NOMO-1 (cell line): Measurements from ENCODE around the gene NAMPT.
A peak's percentile ranks its signal among the peaks of the same experiment; 100 is the strongest.
"Not testable (repeated sequence)": the region's sequence is repeated elsewhere in the genome, so short reads cannot be mapped to it uniquely, and the experiment has no call there.

ENCODE experiments used
- DNase-seq, 2 experiments: peaks; one replicate each; lab custom pipeline; 2025; ENCODE audit not compliant: unreplicated experiment in 2 of 2; lab: John Stamatoyannopoulos, UW

Gene NAMPT

DNA sequence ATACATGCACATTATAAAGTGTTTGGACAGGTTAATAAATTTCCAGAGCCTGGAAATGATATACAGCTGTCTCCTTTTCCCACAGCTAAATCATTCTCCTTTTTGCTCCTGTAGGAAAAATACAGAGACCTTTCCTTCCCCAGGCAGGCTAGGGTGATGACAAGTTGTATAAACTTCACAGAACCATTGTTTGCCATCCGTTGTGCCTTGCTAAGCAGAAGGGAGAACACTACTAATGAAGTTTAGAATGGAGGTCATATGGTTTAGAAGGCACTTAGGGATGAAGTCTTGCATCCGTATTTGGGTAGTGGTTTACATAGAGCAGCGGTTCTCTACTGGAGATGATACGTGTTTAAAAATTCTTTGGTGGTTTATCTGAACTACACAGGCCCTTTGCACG lies 46.0 kb downstream of the NAMPT start:
- no peak for DNase-seq

DNA sequence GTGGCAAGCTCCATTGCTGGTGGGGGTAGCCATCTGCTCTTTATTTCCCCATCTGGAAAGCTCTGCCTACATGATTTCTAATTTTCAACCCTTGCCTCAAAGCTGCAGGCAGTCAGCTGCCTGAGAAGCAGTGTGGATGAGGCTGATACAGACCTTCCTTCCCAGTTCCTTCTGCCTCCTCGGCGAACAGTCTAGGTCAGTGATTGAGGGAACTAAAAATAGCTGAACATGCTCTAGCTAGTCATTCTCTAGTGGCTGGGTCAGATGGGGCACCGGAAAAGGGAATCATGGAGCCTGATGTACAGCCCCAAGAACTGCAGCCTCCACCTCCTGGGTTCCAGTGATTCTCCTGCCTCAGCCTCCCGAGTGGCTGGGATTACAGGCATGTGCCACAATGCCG lies 48.7 kb downstream of the NAMPT start:
- DNase-seq, result no peak

DNA sequence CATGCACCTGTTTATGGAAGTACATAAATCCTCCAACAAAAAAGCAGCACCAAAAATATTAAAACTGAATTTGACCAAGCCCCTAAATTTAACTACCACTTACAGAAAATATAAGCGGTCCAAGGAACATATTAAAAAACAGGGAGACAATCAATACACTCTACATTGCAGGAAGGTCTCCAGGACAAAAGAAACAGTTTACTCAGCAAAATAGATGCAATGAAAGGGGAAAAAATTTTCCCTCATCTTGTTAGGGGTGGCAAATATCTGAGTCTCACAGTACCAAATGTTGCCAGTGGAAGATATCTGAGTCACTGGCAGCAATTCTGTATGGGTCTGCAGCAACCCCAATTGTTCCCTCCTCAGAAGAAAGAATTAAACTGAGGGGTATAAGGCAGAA lies 50.4 kb downstream of the NAMPT start:
- no peak for DNase-seq

DNA sequence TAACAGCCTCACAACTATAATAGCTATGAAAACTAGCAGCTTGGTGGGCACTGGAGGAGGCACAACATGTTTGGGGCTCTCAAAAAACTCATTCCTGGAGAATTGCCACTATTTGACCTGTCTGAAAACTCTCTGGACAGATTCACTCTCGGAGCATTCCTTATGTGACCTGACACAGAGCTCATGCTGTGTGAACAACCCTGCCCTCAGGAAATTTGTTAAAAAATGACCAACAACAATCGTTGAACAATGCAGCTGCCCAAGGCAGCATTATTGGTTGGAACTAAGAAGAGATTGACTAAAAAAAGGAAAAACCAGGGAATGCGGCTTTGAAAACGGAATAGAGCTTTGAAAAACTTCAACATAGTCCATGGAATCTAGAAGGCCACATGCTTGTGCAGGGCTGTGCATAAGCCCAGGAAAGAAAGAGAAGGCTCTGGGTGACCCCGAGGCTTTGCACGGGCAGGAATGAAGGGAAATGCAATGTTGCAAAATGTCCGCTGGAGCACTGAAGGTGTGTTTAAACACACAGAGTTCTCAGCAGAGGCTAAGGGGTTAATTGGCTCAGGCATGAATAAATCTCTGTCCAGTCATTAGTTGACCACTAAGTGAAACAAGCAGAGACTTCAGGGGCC lies 52.8 kb downstream of the NAMPT start:
- DNase-seq, result no peak

DNA sequence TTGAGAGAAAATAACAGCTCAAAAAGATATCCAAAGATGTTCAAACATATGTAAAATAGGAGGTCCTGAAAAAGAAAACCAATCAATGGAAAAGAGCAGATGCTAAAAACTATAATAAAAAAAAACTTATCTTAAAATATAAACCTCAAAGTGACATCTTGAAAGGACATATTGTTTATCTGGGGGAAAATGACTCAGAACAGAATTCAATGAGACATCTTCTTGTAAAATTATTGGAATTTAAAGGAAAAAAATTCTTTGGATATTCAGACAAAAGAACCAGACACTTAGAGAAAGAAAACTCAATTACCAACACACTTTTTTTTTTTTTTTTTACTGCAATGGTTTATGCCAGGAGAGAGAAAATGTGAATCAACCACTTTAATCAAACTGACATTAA lies 58.9 kb downstream of the NAMPT start:
- DNase-seq, result no peak

DNA sequence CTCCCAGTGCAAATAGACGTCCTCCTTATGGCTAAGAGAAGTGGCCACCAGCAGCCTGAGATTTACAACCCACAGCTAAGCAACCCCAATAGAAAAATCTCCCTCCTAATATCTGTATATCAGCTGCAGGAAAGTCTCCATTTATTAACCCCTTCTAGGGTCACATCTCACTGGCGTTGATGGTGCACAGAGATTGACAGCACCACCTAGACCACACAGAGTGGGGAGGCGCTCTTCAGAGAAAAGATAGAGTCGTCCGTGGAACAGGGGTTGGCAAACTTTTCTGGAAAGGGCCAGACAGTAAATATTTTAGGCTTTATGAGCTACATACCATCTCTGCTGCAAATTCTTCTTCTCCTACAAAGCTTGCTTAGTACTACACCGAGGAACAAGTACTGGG lies 60.0 kb downstream of the NAMPT start:
- no peak for DNase-seq

DNA sequence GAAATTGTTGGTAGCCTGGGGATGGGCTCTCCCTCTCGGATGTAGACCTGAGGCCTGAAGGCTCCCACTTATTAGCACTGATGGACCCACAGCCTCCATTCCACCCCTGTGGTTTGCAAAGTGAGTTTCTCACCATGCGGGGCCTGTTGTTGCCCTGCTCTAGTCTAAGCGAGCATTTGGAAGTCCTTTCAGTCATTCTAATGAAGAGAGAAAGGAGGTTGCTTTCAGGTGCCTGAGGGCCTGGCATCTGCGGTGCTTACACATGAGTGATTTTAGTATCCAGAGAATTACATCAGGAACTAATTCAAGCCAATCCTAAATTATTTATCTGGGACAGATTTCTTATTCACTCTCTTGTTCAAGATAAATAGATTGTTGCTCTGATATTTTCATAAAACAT lies 61.6 kb downstream of the NAMPT start:
- DNase-seq, result no peak

DNA sequence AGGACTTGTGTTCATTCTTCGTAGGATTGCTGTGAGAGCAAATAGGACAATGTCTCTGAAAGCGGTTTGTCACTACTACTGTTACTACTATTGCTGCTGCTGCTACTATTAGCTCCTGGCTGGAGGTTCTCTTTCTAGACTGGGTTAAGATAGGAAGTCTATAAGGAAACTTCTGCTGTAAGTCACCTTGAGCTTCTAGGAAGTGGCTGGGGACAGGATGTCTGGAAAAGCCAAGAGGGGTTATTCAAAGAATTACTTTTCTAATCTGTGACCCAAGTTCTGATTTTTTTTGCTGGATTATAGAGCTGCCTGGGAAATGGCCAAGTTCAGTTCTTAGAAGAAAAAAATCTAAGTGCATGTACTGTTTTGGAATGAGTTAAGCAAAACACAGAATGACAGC lies 62.2 kb downstream of the NAMPT start:
- no peak for DNase-seq

DNA sequence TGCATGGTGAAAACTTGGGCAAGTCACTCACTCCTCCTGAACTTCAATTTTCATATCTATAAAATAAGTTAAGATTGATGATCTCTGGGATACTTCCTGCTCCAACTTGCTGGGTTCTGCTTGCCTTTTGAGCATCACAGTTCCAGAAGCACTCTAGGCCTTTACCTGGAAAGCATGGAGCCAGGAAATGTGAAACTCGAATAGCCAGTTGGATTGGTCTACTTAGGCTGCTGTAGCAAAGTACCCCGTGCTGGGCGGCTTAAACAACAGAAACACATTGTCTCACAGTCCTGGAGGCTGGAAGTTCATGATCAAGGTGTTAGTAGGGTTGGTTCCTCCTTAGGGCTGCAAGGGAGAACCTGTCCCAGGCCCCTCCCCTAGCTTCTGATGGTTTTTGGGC lies 64.5 kb downstream of the NAMPT start:
- DNase-seq, result no peak

DNA sequence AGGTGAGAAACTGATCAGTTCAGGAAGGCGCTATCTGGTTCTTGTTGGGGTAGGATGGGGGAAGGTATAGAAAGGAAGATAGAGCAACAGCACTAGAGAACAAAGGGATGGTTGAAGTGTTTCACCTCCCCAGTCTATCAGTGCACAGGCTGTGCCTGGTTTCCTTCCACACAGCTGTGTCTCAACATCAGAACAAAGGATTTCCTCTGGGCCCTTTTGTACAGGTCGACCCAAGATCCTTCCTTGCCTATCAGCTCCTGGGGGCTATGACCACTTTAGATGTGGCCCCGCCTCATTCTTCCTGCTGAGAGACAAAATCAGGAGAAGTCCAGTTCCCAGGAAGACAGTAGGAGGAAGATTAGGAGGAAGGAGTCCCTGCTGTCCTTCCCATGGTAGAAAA lies 65.6 kb downstream of the NAMPT start:
- no peak for DNase-seq

DNA sequence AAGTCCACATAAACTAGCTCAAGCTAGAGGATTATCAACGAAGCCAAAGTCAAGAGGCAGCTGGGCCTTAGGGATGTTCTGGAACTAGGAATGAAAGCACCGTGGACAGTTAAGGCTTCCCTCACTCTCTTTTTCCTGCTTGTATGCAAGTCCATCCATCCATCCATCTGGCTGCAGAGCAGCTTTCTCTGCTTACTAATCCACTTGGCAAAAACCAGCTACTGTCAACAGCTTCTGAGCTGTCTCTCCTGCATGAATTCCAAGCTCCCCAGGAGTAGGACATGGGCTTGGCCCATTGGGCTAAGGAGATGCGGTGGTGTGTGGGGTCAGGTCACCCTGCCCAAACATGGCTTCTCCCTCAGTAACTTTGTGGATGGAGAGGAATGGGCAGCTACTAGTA lies 66.2 kb downstream of the NAMPT start:
- no peak for DNase-seq

DNA sequence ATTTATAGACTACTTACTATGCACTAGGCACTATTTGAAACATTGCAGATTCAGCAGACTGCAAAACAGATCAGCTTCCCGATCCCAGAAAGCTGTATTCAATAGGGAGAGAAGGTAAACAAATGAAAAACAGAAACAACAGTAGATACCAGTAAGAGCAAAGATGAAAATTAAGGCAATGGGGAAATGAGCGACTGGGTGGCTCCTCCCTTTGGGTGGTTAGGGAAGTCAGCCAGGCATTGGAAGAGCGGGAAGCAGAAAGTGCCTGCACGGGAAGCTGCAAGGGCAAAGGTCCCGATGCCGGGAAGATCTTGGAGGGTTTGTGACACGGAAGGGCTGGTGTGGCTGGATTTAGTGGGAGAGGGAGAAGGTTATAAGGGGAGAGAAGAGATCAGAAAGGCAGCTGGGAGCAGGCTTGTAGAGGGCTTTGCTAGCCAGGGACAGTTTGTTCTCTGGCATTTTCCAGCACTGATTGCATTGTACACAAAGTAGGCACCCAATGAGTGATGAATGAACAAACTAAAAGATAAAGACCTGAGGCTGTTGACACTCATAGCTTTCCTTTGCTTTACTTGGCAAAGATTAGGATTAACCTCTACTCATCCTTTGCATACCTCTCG lies 67.8 kb downstream of the NAMPT start:
- DNase-seq, result no peak

DNA sequence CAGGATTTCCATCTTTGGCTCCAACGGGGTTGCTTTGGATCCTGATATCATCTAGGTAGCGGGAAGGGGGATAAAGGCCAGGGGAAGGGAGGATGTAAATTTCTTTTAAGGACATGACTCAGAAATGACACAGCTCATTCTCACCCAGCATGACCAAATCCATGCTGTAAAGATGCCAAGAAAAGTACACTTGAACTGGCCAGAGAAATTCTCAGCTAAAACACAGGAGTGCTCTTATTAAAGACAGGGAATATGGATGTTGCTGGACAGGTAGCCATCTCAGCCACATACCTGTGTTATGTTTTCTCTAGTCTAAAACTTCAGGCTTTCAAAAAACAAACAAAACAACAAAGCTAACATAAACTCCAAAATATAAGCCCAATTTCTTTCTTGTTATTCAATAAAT lies 68.3 kb downstream of the NAMPT start:
- no peak for DNase-seq

DNA sequence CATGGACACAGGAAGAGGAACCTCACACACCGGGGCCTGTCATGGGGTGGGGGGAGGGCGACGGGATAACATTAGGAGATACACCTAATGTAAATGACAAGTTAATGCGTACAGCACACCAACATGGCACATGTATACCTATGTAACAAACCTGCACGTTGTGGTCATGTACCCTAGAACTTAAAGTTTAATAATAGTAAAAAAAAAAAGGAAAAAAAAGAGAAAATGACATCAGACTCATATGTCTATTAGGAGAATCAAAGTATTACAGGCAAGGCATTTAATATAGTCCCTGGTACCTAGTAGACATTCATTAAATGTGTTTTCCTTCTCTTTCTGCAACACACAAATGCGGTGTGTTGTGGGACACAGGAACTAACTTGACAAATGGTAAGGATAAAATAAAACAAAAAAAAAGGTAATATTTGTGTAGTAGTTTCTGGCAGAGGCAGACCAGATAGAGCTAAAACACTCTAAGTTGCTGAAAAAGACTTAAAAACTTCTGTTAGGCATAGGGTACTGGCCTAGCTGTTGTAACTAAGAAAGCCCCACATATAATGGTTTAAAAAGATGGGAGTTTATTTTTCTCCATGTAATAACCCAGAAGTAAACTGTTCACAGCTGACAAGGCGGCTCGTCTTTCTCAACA lies 68.8 kb downstream of the NAMPT start:
- DNase-seq, result no peak

DNA sequence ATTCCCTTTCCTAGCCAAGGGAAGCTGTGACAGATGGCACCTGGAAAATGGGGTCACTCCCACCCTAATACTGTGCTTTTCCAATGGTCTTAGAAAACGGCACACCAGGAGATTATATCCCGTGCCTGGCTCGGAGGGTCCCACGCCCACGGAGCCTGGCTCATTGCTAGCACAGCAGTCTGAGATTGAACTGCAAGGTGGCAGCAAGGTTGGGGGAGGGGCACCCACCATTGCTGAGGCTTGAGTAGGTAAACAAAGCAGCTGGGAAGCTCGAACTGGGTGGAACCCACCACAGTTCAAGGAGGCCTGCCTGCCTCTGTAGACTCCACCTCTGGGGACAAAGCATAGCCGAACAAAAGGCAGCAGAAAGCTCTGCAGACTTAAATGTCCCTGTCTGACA lies 75.8 kb downstream of the NAMPT start:
- not testable (repeated sequence) for DNase-seq

DNA sequence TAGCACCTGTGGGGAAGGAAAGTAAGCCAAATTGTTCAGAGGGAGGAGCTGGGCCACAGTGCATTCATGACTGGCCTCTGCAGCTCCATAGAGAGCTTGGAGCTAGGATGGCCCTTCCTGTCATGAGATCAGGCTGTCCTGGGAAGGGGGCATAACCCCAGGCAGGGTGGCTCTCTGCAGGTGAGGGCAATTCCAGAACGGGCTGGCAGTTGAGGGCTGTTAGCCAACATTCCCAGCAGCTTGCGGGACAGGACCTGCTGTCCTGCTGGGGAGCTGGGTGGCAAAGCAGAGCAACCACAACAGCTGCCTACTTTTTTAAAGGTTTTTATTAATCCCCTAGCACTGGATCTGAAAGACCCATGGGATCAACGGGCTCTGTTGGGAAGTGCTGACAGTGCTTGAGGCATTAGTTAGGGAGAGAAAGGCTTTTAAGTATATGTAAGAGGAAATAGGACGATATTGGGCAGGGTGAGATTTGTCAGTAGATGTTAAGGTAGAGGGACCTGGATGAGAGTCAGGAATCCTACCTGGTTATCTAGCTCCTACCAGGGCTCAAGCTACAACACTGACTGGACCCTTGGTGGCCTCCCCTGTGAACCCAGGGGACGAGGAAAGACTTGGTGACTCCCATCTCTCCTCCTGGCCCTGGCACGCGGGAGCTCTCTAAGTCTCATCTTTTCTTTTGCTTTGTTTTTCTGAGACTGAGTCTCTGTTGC lies 77.8 kb downstream of the NAMPT start:
- no peak for DNase-seq

DNA sequence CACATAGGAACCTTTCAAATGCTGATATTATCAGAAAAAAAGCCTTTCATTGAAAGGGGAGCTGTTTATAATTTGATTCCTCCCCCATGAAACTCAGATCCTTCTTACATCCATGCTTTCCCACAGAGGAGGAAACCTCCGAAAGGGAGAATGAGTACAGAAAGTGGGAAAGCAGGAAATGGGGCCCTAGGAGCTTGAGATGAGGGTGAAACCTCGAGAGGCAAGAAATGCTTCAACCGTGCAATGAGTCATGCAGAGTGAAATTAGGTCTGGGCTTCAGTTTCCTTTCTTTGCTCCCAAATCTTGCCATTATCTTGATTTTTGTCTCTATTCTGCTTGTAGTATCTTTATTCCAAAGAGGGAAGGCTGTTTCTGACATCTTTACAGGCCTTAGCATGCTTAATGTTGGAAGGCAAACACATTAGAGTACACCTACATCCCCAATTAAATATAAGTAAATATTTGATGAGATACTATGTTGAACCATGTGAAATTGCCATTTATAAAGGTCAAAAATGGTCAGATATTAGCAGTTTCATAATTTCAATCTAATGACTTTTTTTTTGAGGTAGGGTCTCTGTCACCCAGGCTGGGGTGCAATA lies 79.1 kb downstream of the NAMPT start:
- no peak for DNase-seq

DNA sequence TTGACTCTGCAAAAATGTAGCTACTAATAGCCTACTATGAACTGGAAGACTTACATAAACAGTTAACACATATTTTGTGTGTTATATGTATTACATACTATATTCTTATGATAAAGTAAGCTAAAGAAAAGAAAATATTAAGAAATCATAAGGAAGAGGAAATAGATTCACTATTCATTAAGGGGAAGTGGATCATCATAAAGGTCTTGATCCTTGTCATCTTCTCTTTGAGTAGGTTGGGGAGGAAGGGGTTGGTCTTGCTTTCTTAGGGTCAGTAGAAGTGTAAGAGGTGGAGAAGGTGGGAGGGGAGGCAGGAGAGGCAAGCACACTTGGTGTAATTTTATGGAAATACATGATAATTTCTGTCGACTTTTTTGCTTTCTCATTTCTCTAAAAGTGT lies 81.3 kb downstream of the NAMPT start:
- DNase-seq, result peak in 1 of 2 experiments; percentile 11

DNA sequence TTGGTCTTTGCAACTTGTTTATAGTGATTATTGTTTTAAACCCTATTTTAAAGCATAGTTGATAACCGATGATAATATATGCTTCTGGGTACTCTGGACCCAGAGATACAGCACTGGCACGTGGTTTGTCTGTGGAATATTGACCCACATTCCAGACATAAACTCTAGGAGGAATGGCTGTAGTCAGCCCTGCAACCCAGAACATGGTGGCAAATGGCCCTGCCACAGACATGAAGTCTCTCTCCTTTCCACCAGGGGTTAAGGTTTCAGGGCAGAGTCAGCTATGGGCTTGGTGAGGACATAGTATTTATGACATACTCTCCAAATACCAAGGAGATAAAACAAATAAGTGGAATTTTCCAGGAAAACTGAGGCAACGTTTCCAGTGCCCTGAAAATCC lies 83.6 kb downstream of the NAMPT start:
- DNase-seq, result no peak

DNA sequence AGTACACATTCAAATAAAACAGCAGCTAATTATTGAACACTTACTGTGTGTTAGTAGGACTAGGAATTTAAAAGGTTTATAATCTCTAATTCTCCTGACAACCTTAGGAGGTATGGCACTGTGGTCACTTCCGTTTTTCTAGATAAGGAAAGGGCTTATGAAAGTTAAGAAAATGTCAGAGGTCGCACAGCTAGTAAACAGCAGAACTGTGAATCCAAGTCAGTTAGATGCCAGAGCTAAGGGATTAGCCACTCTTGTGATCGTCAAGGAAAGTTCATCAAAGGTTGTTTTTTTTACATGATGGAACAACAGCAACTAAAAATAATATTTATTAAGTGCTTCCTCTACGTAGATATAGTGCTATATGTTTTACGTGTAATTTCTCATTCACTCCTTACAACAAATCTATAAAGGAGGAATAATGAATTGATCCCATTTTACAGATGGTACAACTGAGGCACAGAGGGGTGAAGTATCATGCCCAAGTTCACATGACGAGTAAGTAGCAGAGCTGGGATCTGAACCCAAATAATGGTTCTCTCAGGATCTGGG lies 84.9 kb downstream of the NAMPT start:
- DNase-seq, result peak in 1 of 2 experiments; percentile 6

DNA sequence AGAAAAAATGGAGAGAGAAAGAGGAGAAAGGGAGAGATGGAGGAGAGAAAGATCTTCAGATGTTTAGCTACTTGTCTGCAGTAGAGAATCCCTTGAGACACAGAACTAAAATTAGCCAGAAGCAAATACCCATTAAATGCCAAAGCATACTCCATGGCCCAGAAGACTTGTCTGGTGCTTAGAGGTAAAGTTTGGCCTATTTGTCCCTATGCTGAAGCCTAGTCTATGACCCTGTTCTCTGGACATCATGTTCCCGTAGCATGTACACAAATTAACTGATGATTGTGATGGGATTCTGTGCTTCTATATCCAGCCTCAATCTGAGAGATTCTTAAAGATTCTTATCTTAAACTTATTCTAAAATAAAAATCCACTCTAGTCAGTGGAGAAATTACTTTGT lies 85.8 kb downstream of the NAMPT start:
- no peak for DNase-seq
